Measurements from ENCODE around the gene ATP4A.

ATP4A gene

GRCh38 chr19:35529241-35530218 lies 33.9 kb downstream of the ATP4A start:
- no peak overlapping the region for H3K27ac Mint-ChIP-seq
- H3K4me3 Mint-ChIP-seq: no peak overlapping the region
- peaks cover 11% of the 10 kb centered on the region for H3K4me1 Mint-ChIP-seq (ENCODE audit: low read depth)
- peaks cover 7% of the 10 kb centered on the region for H3K27me3 Mint-ChIP-seq
- no peaks in the 10 kb centered on the region for H3K9me3 Mint-ChIP-seq (ENCODE audit: low read depth)
- no peaks in the 10 kb centered on the region for H3K36me3 Mint-ChIP-seq

- Mint-ChIP-seq H3K36me3 (no peaks in the 10 kb centered on the region), H3K4me3 (no peak within 1 kb of the TSS), H3K27me3 (peaks cover 10% of the 10 kb centered on the region), H3K9me3 (ENCODE audit: low read depth) (no peaks in the 10 kb centered on the region), H3K27ac (no peak within 1 kb of the TSS), H3K4me1 (ENCODE audit: low read depth) (peaks cover 5% of the 10 kb centered on the region)
Measured at GRCh38 chr19:35528218-35529038, 35.0 kb downstream of the ATP4A start, which contains the start of gene SBSN. Gene SBSN (minus strand): TSS chr19:35528311. CDS start chr19:35528281, 30 bp downstream.

- H3K27me3 Mint-ChIP-seq: peaks cover 10% of the 10 kb centered on the region
- no peak overlapping the region for H3K27ac Mint-ChIP-seq
- no peaks in the 10 kb centered on the region for H3K36me3 Mint-ChIP-seq
- H3K4me3 Mint-ChIP-seq: no peak overlapping the region
- H3K9me3 Mint-ChIP-seq (ENCODE audit: low read depth): no peaks in the 10 kb centered on the region
- no peaks in the 10 kb centered on the region for H3K4me1 Mint-ChIP-seq (ENCODE audit: low read depth)
Measured at GRCh38 chr19:35525873-35526272, 37.6 kb downstream of the ATP4A start.

- H3K27me3 Mint-ChIP-seq: peaks cover 12% of the 10 kb centered on the region
- H3K36me3 Mint-ChIP-seq: no peaks in the 10 kb centered on the region
- no peak overlapping the region for H3K27ac Mint-ChIP-seq
- H3K9me3 Mint-ChIP-seq (ENCODE audit: low read depth): no peaks in the 10 kb centered on the region
- no peaks in the 10 kb centered on the region for H3K4me1 Mint-ChIP-seq (ENCODE audit: low read depth)
- H3K4me3 Mint-ChIP-seq: no peak overlapping the region
Measured at GRCh38 chr19:35524181-35524837, 39.1 kb downstream of the ATP4A start.

- Mint-ChIP-seq H3K4me1 (ENCODE audit: low read depth) (no peaks in the 10 kb centered on the region), H3K36me3 (no peaks in the 10 kb centered on the region), H3K27ac (peak overlapping the region; percentile 34), H3K9me3 (ENCODE audit: low read depth) (no peaks in the 10 kb centered on the region), H3K4me3 (no peak overlapping the region), H3K27me3 (peaks cover 9% of the 10 kb centered on the region)
Measured at GRCh38 chr19:35522745-35523327, 40.6 kb downstream of the ATP4A start.

GRCh38 chr19:35521124-35521743 lies 42.2 kb downstream of the ATP4A start:
- Mint-ChIP-seq H3K27me3 (peaks cover 7% of the 10 kb centered on the region), H3K9me3 (ENCODE audit: low read depth) (no peaks in the 10 kb centered on the region), H3K36me3 (no peaks in the 10 kb centered on the region), H3K4me1 (ENCODE audit: low read depth) (no peaks in the 10 kb centered on the region), H3K4me3 (no peak overlapping the region), H3K27ac (no peak overlapping the region)

GRCh38 chr19:35519291-35519690 lies 44.2 kb downstream of the ATP4A start:
- H3K36me3 Mint-ChIP-seq: no peaks in the 10 kb centered on the region
- no peaks in the 10 kb centered on the region for H3K9me3 Mint-ChIP-seq (ENCODE audit: low read depth)
- H3K4me3 Mint-ChIP-seq: no peak overlapping the region
- H3K27me3 Mint-ChIP-seq: peaks cover 6% of the 10 kb centered on the region
- H3K27ac Mint-ChIP-seq: no peak overlapping the region
- H3K4me1 Mint-ChIP-seq (ENCODE audit: low read depth): no peaks in the 10 kb centered on the region

- Mint-ChIP-seq H3K27me3 (peaks cover 9% of the 10 kb centered on the region), H3K4me3 (no peak overlapping the region), H3K4me1 (ENCODE audit: low read depth) (no peaks in the 10 kb centered on the region), H3K36me3 (no peaks in the 10 kb centered on the region), H3K9me3 (ENCODE audit: low read depth) (no peaks in the 10 kb centered on the region), H3K27ac (no peak overlapping the region)
Measured at GRCh38 chr19:35518313-35518712, 45.1 kb downstream of the ATP4A start.

GRCh38 chr19:35517342-35517741 lies 46.1 kb downstream of the ATP4A start:
- no peak overlapping the region for H3K27ac Mint-ChIP-seq
- H3K36me3 Mint-ChIP-seq: no peaks in the 10 kb centered on the region
- no peak overlapping the region for H3K4me3 Mint-ChIP-seq
- H3K4me1 Mint-ChIP-seq (ENCODE audit: low read depth): no peaks in the 10 kb centered on the region
- no peaks in the 10 kb centered on the region for H3K9me3 Mint-ChIP-seq (ENCODE audit: low read depth)
- peaks cover 9% of the 10 kb centered on the region for H3K27me3 Mint-ChIP-seq

- peaks cover 9% of the 10 kb centered on the region for H3K27me3 Mint-ChIP-seq
Measured at GRCh38 chr19:35516310-35516709, 47.1 kb downstream of the ATP4A start.

GRCh38 chr19:35514282-35514809 lies 49.1 kb downstream of the ATP4A start:
- H3K36me3 Mint-ChIP-seq: no peaks in the 10 kb centered on the region
- H3K4me3 Mint-ChIP-seq: no peak overlapping the region
- H3K27me3 Mint-ChIP-seq: peaks cover 9% of the 10 kb centered on the region
- H3K27ac Mint-ChIP-seq: no peak overlapping the region
- H3K9me3 Mint-ChIP-seq (ENCODE audit: low read depth): no peaks in the 10 kb centered on the region
- peaks cover 10% of the 10 kb centered on the region for H3K4me1 Mint-ChIP-seq (ENCODE audit: low read depth)

More at GRCh38 chr19:35516310-35516709, 47.1 kb downstream of the ATP4A start:
- H3K27ac Mint-ChIP-seq: no peak overlapping the region
- H3K9me3 Mint-ChIP-seq (ENCODE audit: low read depth): no peaks in the 10 kb centered on the region
- H3K4me3 Mint-ChIP-seq: no peak overlapping the region
- H3K36me3 Mint-ChIP-seq: no peaks in the 10 kb centered on the region
- no peaks in the 10 kb centered on the region for H3K4me1 Mint-ChIP-seq (ENCODE audit: low read depth)

- H3K4me3 Mint-ChIP-seq: no peak within 1 kb of the TSS
- H3K27ac Mint-ChIP-seq: no peak within 1 kb of the TSS
- H3K27me3 Mint-ChIP-seq: peaks cover 11% of the 10 kb centered on the region
- no peaks in the 10 kb centered on the region for H3K36me3 Mint-ChIP-seq
- peaks cover 13% of the 10 kb centered on the region for H3K4me1 Mint-ChIP-seq (ENCODE audit: low read depth)
- no peaks in the 10 kb centered on the region for H3K9me3 Mint-ChIP-seq (ENCODE audit: low read depth)
Measured at GRCh38 chr19:35513628-35514281, 49.7 kb downstream of the ATP4A start, which contains the start of gene DMKN. Gene DMKN (minus strand): TSS chr19:35513649. CDS start chr19:35513475, 174 bp downstream.

GRCh38 chr19:35512831-35513627 lies 50.4 kb downstream of the ATP4A start:
- Mint-ChIP-seq H3K36me3 (no peaks in the 10 kb centered on the region), H3K27ac (no peak overlapping the region), H3K9me3 (ENCODE audit: low read depth) (no peaks in the 10 kb centered on the region), H3K27me3 (peaks cover 11% of the 10 kb centered on the region), H3K4me1 (ENCODE audit: low read depth) (peaks cover 13% of the 10 kb centered on the region), H3K4me3 (no peak overlapping the region)
